Smooth muscle cell of the brain vasculature (primary cell): ENCODE data around the gene ZFAND6.

Experiments
- DNase-seq: peaks from one replicate; pipeline ENCODE4 v3.0.0-alpha.2; 2012; ENCODE audit warnings: low read depth, low spot score

Gene ZFAND6

DNA sequence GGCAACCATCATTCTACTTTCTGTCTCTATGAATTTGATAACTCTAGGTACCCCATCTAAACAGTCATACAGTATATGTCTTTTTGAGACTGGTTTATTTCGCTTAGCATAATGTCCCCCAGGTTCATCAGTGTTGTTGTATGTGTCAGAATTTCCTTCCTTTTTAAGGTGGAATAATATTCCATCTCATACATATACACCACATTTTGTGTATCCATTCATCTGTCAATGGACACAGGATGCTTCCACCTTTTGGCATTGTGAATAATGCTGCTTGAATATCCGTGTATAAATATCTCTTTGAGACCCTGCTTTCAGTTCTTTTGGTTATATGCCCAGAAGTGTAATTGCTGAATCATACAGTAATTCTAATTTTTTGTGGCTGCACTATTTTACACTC is 10.4 kb upstream of the ZFAND6 start:
- DNase-seq: no peak

- DNase-seq: no peak
These were observed 6.7 kb upstream of the ZFAND6 start for GRCh38 chr15:80052597-80053304.

DNA sequence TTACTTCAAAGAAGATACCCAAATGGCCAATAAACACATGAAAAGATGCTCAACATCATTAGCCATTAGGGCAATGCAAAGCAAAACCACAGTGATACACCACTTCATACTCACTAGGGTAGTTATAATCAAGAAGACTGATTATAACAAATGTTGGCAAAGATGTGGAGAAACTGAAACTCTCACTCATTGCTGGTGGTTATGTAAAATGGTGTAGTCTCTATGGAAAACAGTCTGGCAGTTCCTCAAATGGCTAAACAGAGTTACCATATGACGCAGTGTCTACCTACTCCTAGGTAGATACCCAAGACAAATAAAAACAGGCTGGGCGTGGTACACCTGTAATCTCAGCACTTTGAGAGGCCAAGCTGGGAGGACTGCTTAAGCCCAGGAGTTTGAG is 3.5 kb upstream of the ZFAND6 start:
- DNase-seq: no peak

GRCh38 chr15:80058044-80058443 is 1.4 kb upstream of the ZFAND6 start:
- no peak for DNase-seq

DNA sequence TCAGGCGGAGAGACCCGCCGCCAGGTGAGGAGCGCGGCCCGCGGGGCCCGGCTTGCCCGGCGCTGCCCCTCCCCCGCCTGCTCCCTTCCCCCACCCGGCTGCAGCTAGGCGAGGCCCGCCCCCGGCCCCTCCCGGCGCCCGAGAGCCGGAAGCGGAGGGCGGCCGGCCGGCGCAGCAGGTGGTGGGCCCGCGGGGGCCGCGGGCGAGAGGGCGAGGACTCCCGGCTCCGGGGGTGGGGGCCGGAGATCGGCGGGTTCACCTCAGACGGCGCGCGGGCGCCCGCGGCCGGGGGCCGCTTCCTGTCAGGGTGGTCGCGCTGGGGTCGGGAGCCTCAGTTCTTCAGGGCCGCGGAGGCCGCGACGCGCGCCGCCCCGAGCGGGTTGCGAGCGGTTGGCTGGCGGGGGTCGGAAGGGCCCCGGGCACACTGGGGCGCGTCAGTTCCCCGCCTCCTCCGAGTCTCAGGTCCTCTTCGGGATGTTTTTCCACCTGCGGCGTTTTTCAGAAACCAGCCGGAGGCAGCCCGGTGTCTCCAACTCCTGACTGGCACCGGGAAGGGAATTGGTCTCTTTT is 395 bp downstream of the ZFAND6 start:
- no peak for DNase-seq

- no peak for DNase-seq
These were observed 1.0 kb downstream of the ZFAND6 start for GRCh38 chr15:80060356-80061006.

DNA sequence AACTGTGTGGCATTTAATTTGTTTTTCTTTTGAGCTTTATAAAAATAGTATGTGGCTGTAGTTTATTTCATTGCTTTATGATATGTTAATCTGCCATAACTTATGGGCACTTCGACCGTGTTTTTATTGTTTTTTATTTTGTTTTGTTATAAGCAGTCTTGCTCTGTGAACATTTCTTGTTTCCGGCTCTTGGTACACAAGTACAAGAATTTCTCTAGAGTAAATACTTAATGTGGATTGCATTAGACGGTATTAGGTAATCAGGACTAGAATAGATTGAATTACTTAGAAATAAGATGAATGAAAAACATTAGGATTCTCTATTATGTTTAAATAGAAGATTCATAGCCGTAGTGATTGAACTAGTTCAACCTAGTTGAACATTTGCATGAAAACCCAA is 2.1 kb downstream of the ZFAND6 start:
- DNase-seq: no peak

DNA sequence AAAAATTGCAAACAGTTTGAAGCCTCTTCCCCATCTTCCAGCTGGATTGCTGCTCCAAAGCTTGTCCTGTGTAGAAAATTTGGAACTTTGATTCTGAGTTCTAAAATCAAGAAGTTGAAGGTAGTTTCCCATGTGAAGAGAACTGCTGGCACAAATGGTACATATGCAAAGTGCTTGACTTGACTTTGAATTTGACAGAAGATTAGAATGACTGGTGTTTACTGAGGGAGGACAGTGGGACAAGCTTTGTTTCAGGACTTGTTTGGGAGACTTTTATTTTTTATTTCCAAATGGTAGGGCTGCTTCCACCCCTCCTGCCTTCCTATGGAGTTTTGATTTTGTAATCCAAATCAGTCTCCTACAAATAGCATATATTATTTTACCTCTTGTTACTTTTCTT is 7.4 kb downstream of the ZFAND6 start:
- no peak for DNase-seq

DNA sequence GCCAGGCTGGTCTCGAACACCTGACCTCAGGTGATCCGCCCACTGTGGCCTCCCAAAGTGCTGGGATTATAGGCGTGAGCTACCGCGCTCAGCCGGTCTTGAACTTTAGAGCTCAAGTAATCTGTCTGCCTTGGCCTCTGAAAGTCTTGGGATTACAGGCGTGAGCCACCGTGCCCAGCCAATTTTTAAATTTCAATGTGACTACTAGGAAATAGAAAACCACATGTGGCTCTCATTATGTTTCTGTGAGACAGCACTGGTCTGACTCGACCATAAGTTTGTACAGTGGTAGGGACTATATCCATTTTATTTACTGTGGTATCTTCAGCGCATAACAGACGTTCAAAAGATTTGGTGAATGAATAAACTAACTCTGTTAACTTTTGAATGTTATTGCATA is 9.1 kb downstream of the ZFAND6 start:
- no peak for DNase-seq

DNA sequence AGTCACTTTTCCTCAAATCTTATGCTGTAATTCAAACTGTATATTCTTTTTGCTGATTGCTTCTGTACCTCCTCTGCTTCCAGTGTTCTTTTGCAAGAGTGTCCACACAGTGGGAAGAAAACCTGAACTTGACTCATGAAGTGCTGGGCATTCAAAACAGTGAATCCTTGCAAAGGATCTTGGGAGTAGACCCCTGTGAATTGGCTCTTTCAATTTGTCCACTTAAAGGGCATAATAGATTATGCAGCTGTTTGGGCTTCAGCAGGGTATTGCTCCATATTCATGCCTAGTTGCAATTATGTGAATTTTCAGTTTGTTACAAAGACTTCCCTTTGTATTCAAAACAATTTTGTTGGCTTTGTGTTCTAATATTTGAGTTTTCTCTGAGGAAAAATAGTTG is 11.4 kb downstream of the ZFAND6 start:
- no peak for DNase-seq

DNA sequence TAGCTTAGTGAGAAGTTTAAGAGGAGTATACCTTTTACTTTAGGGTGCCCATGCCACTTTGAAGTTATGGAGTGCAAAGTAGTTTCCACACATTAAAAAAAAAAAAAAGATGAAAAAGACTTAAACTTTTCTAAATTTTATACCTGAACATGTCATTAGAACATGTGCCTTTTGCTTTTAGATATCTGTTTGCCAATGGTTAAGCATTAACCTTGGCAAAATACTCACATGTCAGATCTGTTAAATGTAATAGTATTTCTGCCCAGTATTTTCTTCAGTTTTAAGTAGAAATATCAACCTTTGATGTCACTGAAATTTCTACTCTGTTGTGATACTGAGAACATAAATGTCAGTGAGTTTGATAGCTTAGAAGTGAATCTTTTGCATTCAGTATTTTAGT is 12.2 kb downstream of the ZFAND6 start:
- DNase-seq: no peak

DNA sequence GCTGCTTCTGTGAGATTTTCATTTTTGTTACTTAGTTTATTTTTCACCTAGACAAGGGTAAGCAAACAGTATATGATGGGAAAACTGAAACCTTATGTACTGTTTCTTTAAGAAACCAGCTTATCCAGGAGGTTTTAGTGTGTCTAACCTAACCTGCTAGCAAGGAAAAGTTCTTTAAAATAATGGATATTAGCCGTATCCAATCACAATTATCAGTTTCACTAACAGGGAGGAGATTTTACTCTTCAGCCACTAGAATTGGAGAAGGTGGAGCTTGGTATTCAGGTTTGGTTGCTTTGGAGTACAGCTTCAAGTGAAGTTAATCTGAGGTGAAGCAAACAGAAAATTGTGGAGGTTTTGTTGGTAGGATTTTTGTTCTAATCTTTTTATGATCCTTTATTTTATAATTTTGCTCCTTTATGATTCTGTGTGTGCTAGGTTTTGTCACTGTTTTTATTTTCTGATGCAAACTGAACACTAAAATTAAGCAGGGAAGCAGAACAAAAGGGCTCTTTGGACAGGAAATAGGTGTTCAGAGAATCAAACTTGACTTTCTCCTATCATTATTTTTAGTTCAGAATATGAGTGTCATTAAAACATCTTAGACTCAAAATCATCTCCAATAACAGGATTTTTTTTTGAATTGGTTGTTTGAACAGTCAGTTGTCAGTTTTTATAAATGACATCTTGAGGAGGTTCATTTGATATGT is 13.0 kb downstream of the ZFAND6 start:
- peak; percentile 62 for DNase-seq

- no peak for DNase-seq
These were observed 13.7 kb downstream of the ZFAND6 start for GRCh38 chr15:80073197-80073596.

DNA sequence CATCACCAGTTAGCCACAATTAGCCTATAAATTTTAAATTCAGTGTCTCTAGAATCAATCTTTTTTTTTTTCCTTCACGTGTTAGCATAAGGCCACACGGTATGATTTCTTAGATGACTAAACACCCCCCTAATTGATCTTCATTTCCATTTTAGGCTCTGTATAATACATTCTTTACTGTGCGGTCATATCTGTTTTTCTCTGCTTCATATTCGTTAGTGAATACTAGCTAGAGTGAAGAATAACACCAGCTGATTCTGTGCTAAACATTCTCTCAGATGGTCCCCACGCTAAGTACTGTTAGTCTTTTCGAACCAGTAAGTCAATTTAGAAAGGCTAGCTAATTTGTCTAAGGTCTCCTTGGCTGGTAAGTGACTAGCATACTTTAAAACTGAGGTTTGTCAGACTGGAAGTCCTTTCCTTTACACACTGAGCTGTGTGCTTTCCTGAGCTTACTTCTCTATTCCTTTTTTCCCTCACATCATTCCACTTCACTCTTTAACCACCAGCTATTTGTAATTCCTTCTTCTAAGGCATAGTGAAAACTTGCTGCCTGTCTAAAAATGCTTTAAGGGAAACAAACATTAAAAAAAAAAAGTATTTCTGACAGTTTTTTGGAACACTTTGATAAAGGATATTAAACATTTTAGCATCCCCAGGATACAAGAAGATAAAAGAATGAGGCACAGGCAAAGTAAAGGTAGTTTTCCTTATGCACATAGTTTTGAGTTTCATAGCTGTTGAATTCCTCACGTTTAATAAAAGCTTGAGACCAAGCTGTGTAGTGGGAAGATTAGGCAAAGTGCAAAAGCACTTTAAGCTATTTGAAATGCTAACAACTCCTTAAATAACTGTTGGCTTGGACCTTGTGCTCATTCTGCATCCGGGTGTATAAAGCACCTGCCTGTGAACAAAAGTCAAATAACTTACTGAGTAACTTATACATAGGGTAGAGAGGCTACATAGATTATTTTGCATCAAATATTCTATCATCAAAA is 17.1 kb downstream of the ZFAND6 start:
- no peak for DNase-seq

DNA sequence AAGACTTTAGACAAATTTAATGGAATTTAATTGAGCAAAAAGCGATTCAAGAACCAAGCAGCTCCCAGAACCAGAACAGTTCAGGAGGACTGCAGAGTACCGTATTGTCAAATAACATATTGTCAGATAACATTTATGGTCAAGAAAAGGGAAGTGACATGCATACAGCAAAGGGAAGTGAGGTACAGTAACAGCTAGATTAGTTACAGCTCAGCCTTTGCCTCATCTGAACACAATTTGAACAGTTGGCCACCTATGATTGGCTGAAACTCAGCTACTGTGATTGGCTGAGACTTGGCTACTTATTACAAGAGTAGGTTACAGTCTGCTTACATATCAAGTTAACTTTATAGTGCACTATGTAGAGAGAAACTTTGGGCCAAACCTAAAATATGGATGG is 21.9 kb downstream of the ZFAND6 start:
- no peak for DNase-seq

DNA sequence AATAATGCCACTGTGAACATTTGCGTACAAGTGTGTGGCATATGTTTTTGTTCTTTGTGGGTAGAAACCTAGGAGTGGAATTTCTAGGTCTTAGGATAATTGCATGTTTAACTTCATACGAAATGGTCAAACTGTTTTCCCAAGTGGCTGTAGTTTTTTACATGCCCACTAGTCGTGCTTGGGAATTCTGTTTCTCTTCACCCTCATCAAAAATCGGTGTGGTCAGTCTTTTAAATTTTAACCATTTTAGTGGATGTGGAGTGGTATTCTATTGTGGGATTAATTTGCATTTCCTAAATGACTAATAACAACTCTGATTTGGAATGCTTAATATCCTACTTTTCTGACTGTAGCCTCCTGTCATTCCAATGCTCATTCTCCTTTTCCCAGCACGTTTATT is 27.6 kb downstream of the ZFAND6 start:
- no peak for DNase-seq

DNA sequence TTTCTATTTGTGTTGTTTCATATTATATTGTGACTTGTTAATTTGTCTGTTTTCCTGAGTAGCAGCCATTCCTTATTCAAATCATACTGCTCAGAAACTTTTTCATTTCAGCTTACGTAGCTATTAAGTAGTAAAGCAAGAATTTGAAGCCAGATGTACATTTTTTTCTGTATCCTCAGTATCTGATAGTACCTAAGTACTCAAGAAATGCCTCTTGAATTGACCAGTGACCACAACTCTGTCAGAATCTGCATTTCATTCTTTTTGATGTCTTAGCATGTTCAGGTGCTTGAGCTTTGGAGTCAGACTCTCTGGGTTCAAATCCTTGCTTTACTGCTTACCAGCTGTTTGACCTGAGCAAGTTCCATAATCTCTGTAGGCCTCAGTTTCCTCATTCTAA is 30.6 kb downstream of the ZFAND6 start:
- no peak for DNase-seq

DNA sequence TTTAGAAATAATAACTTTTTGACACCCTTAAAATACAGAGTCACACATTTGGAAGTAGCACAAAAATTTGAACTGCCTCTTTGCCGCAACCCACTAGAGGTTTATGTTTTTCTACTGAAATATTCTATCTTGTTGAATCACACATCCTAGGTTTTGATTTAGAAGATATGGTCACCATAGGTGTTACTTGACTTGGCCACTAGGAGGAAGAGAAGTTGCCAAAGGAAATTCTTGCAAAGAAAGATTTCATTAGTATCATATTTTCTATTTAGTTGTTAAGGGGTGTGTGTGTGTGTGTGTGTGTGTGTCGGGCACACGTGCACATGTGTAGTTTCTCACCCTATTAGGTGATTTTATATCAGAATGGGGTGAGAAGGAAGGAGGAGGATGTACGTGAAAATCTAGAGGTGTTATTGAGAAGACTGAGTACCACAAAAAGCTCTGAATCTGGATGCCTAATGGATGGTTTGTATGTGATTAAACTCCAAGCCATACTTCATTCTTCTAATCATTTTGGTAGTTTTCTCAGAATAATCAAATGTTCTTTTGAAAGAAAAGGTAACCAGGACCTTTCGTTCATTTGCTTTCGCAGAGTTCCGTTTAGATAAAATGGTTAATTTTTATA is 31.5 kb downstream of the ZFAND6 start:
- DNase-seq: no peak

DNA sequence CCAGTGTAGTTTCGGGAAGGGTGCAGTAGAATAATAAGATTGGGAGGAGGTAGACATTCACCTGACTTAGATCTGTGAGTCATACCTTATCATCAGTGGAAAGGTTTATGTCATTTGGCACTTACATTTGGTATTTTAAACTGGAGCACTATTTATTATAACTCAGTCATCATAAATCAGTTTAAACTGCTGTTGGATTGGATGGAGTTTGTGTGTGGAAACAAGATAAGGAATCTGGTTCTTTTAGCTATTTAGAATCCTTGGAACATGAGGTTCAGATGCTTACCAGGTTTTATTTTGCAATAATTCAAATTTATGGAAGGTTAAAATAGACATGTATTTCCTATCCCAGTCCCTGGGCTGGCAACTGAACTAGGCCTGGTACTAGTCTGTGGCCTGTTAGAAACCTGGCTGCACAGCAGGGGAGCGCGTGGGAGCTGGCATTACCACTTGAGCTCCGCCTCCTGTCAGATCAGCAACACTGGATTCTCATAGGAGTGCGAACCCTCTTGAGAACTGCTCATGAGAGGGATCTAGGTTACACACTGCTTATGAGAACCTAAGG is 34.5 kb downstream of the ZFAND6 start:
- DNase-seq: no peak

DNA sequence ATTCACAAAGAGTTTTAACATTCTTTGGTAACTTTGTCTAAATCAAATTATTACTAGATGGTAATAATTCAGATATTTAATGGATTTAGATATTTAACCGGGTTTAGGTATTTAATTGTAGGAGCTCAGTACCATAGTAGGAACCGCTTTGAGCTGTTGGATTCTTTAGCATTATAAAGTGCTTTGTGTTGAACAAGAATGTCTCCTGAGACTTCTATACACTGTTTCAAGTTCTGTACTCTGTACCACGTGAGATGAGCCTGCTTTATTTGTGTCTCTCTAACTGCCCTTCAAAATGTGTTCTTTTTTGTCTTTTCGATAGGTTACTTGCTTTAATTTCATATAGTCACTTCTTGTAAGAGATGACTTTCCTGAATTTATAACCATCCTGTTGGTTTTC is 36.0 kb downstream of the ZFAND6 start:
- no peak for DNase-seq

DNA sequence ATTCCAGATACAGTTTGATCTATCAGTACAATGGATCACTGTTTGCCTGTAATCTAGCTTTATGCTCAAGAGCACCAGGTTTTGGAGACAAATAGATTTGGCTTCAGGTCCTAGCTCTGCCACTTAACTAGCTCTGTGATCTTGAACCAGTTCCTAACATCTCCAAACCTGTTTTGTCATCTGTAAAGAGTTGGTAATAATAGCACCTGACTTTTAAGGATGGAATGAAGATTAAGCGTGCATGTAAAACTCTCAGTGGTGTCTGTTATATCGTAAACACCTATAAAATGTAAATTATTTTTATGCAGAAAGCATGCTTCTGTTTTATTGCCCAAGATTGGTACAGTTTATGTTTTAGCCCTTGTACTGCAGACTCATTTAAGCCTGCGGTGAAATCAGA is 36.5 kb downstream of the ZFAND6 start:
- no peak for DNase-seq
